WTC11 (cell line): ENCODE results near the gene KIAA1328. TPM values are rescaled to one million over a fixed set of nuclear protein-coding genes. Genes with fewer than 3 reads are reported as not detected.

ENCODE experiments used
- total RNA-seq: library from RNA; stranded (reverse); gene quantifications from 3 replicates; pipeline ENCODE4 v1.2.3, GENCODE V29; 2021

KIAA1328 gene
- total RNA-seq, 1 experiment from 2014 or later: 4.8 TPM

Other genes starting within 250 kb of the KIAA1328 start
- gene TPGS2, start 125 bp upstream of the KIAA1328 start, total RNA-seq: 96.9 to 118 TPM (median 114 TPM) in 3 replicates